H9 (cell line): Measurements from ENCODE around the gene CNGA4. TPM values are rescaled to one million over a fixed set of nuclear protein-coding genes. Genes with fewer than 3 reads are reported as not detected.

ENCODE experiments used
- DNase-seq: peaks from one replicate; pipeline ENCODE4 v3.0.0-alpha.2; 2017
- H2AFZ ChIP-seq: one replicate; pipeline ENCODE4 v1.6.1; 2013; ENCODE audit warnings: mild to moderate bottlenecking, low read length, control low read depth, moderate library complexity
- H2AK5ac ChIP-seq: 2 replicates; pipeline ENCODE4 v1.6.1; 2013; ENCODE audit warnings: low read length, control low read depth, mixed read lengths; ENCODE audit not compliant: insufficient read length
- H2BK120ac ChIP-seq: one replicate; pipeline ENCODE4 v1.6.1; 2013; ENCODE audit warnings: low read depth, mild to moderate bottlenecking, low read length, control low read depth, inconsistent platforms; ENCODE audit not compliant: poor library complexity, severe bottlenecking
- H2BK12ac ChIP-seq: 2 replicates; pipeline ENCODE4 v1.6.1; 2013; ENCODE audit warnings: low read length, control low read depth, mixed read lengths, low read depth; ENCODE audit not compliant: insufficient read length
- H2BK15ac ChIP-seq: 2 replicates; pipeline ENCODE4 v1.6.1; 2013; ENCODE audit warnings: low read depth, low read length, control low read depth
- H2BK20ac ChIP-seq: one replicate; pipeline ENCODE4 v1.6.1; 2013; ENCODE audit warnings: low read depth, mild to moderate bottlenecking, low read length, control low read depth, inconsistent platforms; ENCODE audit not compliant: poor library complexity, severe bottlenecking
- H2BK5ac ChIP-seq: 2 replicates; pipeline ENCODE4 v1.6.1; 2013; ENCODE audit warnings: low read length, control low read depth, mixed read lengths; ENCODE audit not compliant: insufficient read length
- H3K14ac ChIP-seq: 2 replicates; pipeline ENCODE4 v1.6.1; 2013; ENCODE audit warnings: low read length, control low read depth; ENCODE audit not compliant: insufficient read depth
- H3K18ac ChIP-seq: 2 replicates; pipeline ENCODE4 v1.6.1; 2013; ENCODE audit warnings: low read depth, mild to moderate bottlenecking, mixed read lengths, low read length, control low read depth; ENCODE audit not compliant: insufficient read length
- H3K23ac ChIP-seq: 2 replicates; pipeline ENCODE4 v1.6.1; 2013; ENCODE audit warnings: low read length, control low read depth, mixed read lengths, low read depth; ENCODE audit not compliant: insufficient read length
- H3K23me2 ChIP-seq: 2 replicates; pipeline ENCODE4 v1.6.1; 2013; ENCODE audit warnings: low read depth, mild to moderate bottlenecking, mixed read lengths, low read length, control low read depth; ENCODE audit not compliant: insufficient read length, poor library complexity, severe bottlenecking
- H3K27ac ChIP-seq: 2 replicates; pipeline ENCODE4 v1.5.1; 2013; ENCODE audit warnings: low read length, control low read depth, mixed read lengths, low read depth; ENCODE audit not compliant: insufficient read length
- H3K27me3 ChIP-seq: 2 replicates; pipeline ENCODE4 v1.6.1; 2013; ENCODE audit warnings: low read length, control low read depth, inconsistent platforms; ENCODE audit not compliant: insufficient read depth
- H3K4ac ChIP-seq: 2 replicates; pipeline ENCODE4 v1.6.1; 2013; ENCODE audit warnings: low read depth, mild to moderate bottlenecking, control low read depth, inconsistent platforms, low read length, moderate library complexity
- H3K4me1 ChIP-seq: 2 replicates; pipeline ENCODE4 v1.6.1; 2013; ENCODE audit warnings: low read length, control low read depth, inconsistent platforms; ENCODE audit not compliant: insufficient read depth
- H3K4me2 ChIP-seq: 2 replicates; pipeline ENCODE4 v1.6.1; 2013; ENCODE audit warnings: low read length, control low read depth, mixed read lengths; ENCODE audit not compliant: insufficient read length, insufficient read depth
- H3K56ac ChIP-seq: 2 replicates; pipeline ENCODE4 v1.6.1; 2013; ENCODE audit warnings: low read depth, mild to moderate bottlenecking, mixed read lengths, low read length, control low read depth; ENCODE audit not compliant: insufficient read length
- H3K79me1 ChIP-seq: 2 replicates; pipeline ENCODE4 v1.6.1; 2013; ENCODE audit warnings: low read depth, mild to moderate bottlenecking, moderate library complexity, low read length, control low read depth, inconsistent platforms; ENCODE audit not compliant: insufficient read depth, poor library complexity, severe bottlenecking
- H3K79me2 ChIP-seq: 2 replicates; pipeline ENCODE4 v1.6.1; 2013; ENCODE audit warnings: low read length, control low read depth, inconsistent platforms; ENCODE audit not compliant: insufficient read depth
- H3K9ac ChIP-seq: 2 replicates; pipeline ENCODE4 v1.6.1; 2013; ENCODE audit warnings: low read length, control low read depth, mixed read lengths; ENCODE audit not compliant: insufficient read length; ENCODE audit errors: extremely low read depth
- H3K9me3 ChIP-seq: one replicate; pipeline ENCODE4 v1.6.1; 2013; ENCODE audit warnings: low read depth, low read length, inconsistent platforms; ENCODE audit not compliant: control insufficient read depth
- H3T11ph ChIP-seq: one replicate; pipeline ENCODE4 v1.6.1; 2013; ENCODE audit warnings: mild to moderate bottlenecking, low read length, control low read depth, inconsistent platforms
- H4K20me1 ChIP-seq: one replicate; pipeline ENCODE4 v1.6.1; 2013; ENCODE audit not compliant: control insufficient read depth, insufficient read length, insufficient read depth
- H4K5ac ChIP-seq: 2 replicates; pipeline ENCODE4 v1.6.1; 2013; ENCODE audit warnings: low read depth, mild to moderate bottlenecking, mixed read lengths, low read length, control low read depth; ENCODE audit not compliant: insufficient read length
- H4K8ac ChIP-seq: replicated peaks from 2 replicates; pipeline ENCODE4 v1.6.1; 2013; ENCODE audit warnings: low read length, control low read depth, mixed read lengths, low read depth; ENCODE audit not compliant: insufficient read length
- H4K91ac ChIP-seq: 2 replicates; pipeline ENCODE4 v1.6.1; 2013; ENCODE audit warnings: low read depth, mild to moderate bottlenecking, moderate library complexity, mixed read lengths, low read length, control low read depth; ENCODE audit not compliant: insufficient read length
- H3K27ac Mint-ChIP-seq, 3 experiments: 2 replicates in 2 of 3; 3 replicates in 1 of 3; pipeline ENCODE4 v1.8.0; 2020 to 2021; ENCODE audit warnings: mixed read lengths in 3 of 3, mild to moderate bottlenecking in 1 of 3, moderate library complexity in 1 of 3
- H3K27me3 Mint-ChIP-seq: 2 replicates; pipeline ENCODE4 v1.8.0; 2021; ENCODE audit warnings: low read depth, mild to moderate bottlenecking, moderate library complexity, mixed read lengths
- H3K36me3 Mint-ChIP-seq, 3 experiments: 2 replicates in 2 of 3; 3 replicates in 1 of 3; pipeline ENCODE4 v1.8.0; 2020 to 2021; ENCODE audit warnings: low read depth in 3 of 3, mixed read lengths in 3 of 3; ENCODE audit not compliant: insufficient read depth in 1 of 3
- H3K4me1 Mint-ChIP-seq, 2 experiments: 2 replicates each; pipeline ENCODE4 v1.8.0; 2020; ENCODE audit warnings: mixed read lengths in 2 of 2
- H3K4me3 Mint-ChIP-seq, 2 experiments: 2 replicates in 1 of 2; 3 replicates in 1 of 2; pipeline ENCODE4 v1.8.0; 2020 to 2021; ENCODE audit warnings: mild to moderate bottlenecking in 2 of 2, mixed read lengths in 2 of 2, moderate library complexity in 1 of 2
- H3K9me3 Mint-ChIP-seq, 2 experiments: 2 replicates in 1 of 2; 3 replicates in 1 of 2; pipeline ENCODE4 v1.8.0; 2020; ENCODE audit warnings: mild to moderate bottlenecking in 2 of 2, mixed read lengths in 2 of 2, moderate library complexity in 1 of 2
- WGBS: extraction: QIAGEN DNeasy Blood & Tissue Kit; methylation state at CpG from one replicate; pipeline ENCODE4 v1.1.7; 2013; ENCODE audit warnings: missing lambda C conversion rate, low lambda C conversion rate, mixed read lengths; ENCODE audit not compliant: insufficient read length; ENCODE audit errors: extremely low coverage; 5-methylcytosine and 5-hydroxymethylcytosine counted together
- total RNA-seq: library from RNA; stranded (reverse); gene quantifications from 2 replicates; pipeline ENCODE4 v1.2.1, GENCODE V29; 2021
- TF ChIP-seq, protein P1 (sequence below): fragments of 200-600 bp; sonication (generic); conservative IDR thresholded peaks from 3 replicates; pipeline ENCODE4 v1.8.0; 2021; ENCODE audit warnings: antibody characterized with exemption, mild to moderate bottlenecking

Gene CNGA4
- total RNA-seq, 1 experiment from 2014 or later = 0.11 TPM

- no peak overlapping the region for H3K18ac ChIP-seq
- H3K27me3 ChIP-seq = no peaks in the 10 kb centered on the region
- H3K9ac ChIP-seq = no peak overlapping the region
- H3K9me3 ChIP-seq = no peaks in the 10 kb centered on the region
- H4K20me1 ChIP-seq = no peaks in the 10 kb centered on the region
- no CpG with 5 or more reads among the region's 10 CpGs for WGBS
- H3K79me1 ChIP-seq = no peaks in the 10 kb centered on the region
- H4K5ac ChIP-seq = no peak overlapping the region
- H2BK15ac ChIP-seq = no peak overlapping the region
- no peak overlapping the region for H2BK12ac ChIP-seq
- no peak overlapping the region for H3K56ac ChIP-seq
- no peak overlapping the region; a peak in 1 of 7 replicates for H3K27ac Mint-ChIP-seq
- no peaks in the 10 kb centered on the region for H3K9me3 Mint-ChIP-seq
- no peaks in the 10 kb centered on the region for H3K79me2 ChIP-seq
- no peak overlapping the region for H3K4me2 ChIP-seq
- no peak overlapping the region for H3K23ac ChIP-seq
- H3K4me3 Mint-ChIP-seq = no peak overlapping the region
- no peak overlapping the region for H4K91ac ChIP-seq
- H3K27ac ChIP-seq = no peak overlapping the region
- DNase-seq = no peak
- no peak overlapping the region for H3K4ac ChIP-seq
- H3K36me3 Mint-ChIP-seq = peaks cover 11 to 49% (median 30%) of the 10 kb centered on the region in 3 experiments; a peak in 6 of 7 replicates
- H3K23me2 ChIP-seq = no peaks in the 10 kb centered on the region
- no peak overlapping the region for H2BK120ac ChIP-seq
- H3K14ac ChIP-seq = no peak overlapping the region
- TF ChIP-seq, protein P1, sequence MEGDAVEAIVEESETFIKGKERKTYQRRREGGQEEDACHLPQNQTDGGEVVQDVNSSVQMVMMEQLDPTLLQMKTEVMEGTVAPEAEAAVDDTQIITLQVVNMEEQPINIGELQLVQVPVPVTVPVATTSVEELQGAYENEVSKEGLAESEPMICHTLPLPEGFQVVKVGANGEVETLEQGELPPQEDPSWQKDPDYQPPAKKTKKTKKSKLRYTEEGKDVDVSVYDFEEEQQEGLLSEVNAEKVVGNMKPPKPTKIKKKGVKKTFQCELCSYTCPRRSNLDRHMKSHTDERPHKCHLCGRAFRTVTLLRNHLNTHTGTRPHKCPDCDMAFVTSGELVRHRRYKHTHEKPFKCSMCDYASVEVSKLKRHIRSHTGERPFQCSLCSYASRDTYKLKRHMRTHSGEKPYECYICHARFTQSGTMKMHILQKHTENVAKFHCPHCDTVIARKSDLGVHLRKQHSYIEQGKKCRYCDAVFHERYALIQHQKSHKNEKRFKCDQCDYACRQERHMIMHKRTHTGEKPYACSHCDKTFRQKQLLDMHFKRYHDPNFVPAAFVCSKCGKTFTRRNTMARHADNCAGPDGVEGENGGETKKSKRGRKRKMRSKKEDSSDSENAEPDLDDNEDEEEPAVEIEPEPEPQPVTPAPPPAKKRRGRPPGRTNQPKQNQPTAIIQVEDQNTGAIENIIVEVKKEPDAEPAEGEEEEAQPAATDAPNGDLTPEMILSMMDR = no peak
- H3K4me1 ChIP-seq = no peaks in the 10 kb centered on the region
- H2BK5ac ChIP-seq = no peak overlapping the region
- no peak overlapping the region for H2AFZ ChIP-seq
- no peak overlapping the region for H3T11ph ChIP-seq
- no peaks in the 10 kb centered on the region for H3K4me1 Mint-ChIP-seq
- H2AK5ac ChIP-seq = no peak overlapping the region
- no peak overlapping the region for H4K8ac ChIP-seq
- H3K27me3 Mint-ChIP-seq = no peaks in the 10 kb centered on the region
- no peak overlapping the region for H2BK20ac ChIP-seq
Observed at GRCh38 chr11:6214530-6214929, 24.4 kb upstream of the CNGA4 start.
